Activated CD4-positive, alpha-beta T cell treated with anti-CD3 and anti-CD28 coated beads for 48 hours (primary cell): Measurements from ENCODE around the gene COLGALT1.

ENCODE experiments used
- DNase-seq: peaks from one replicate; pipeline ENCODE4 v3.0.0-alpha.2; 2020

Gene COLGALT1

GRCh38 chr19:17625043-17625442 is 69.6 kb downstream of the COLGALT1 start:
- no peak for DNase-seq

- DNase-seq = no peak
Measured at GRCh38 chr19:17625980-17626379, 70.5 kb downstream of the COLGALT1 start.

- DNase-seq = no peak
Measured at GRCh38 chr19:17626456-17627015, 71.1 kb downstream of the COLGALT1 start.

GRCh38 chr19:17627161-17627560 is 71.7 kb downstream of the COLGALT1 start:
- DNase-seq = no peak

GRCh38 chr19:17627921-17628320 is 72.5 kb downstream of the COLGALT1 start:
- DNase-seq = no peak

- DNase-seq = no peak
Measured at GRCh38 chr19:17629760-17630159, 74.3 kb downstream of the COLGALT1 start.

- no peak for DNase-seq
Measured at GRCh38 chr19:17632577-17632976, 77.1 kb downstream of the COLGALT1 start.
